ENCODE data around the gene B3GNT9.
A peak's percentile ranks its signal among the peaks of the same experiment; 100 is the strongest.

The B3GNT9 gene

GRCh38 chr16:67149276-67150046 is 1.3 kb downstream of the B3GNT9 start:
- peaks cover 27% of the 10 kb centered on the region for H3K4me1 Mint-ChIP-seq
- H3K4me3 Mint-ChIP-seq = peak overlapping the region; percentile 68
- peak overlapping the region; percentile 69 for H3K27ac Mint-ChIP-seq (ENCODE audit: low read depth)
- no peak for DNase-seq (ENCODE audit: low spot score in 2 of 2)
- peaks cover 18% of the 10 kb centered on the region for H3K36me3 Mint-ChIP-seq (ENCODE audit: insufficient read depth)
- ATAC-seq (replicated peaks; ENCODE audit: extremely low read depth, poor library complexity, severe bottlenecking) = no peak
- H3K9me3 Mint-ChIP-seq = no peaks in the 10 kb centered on the region
- H3K27me3 Mint-ChIP-seq = no peaks in the 10 kb centered on the region

- Mint-ChIP-seq H3K9me3 (no peaks in the 10 kb centered on the region), H3K36me3 (ENCODE audit: insufficient read depth) (peaks cover 18% of the 10 kb centered on the region), H3K27me3 (no peaks in the 10 kb centered on the region), H3K4me1 (peaks cover 23% of the 10 kb centered on the region), H3K4me3 (peak overlapping the region; percentile 68), H3K27ac (ENCODE audit: low read depth) (peak overlapping the region; percentile 69)
- DNase-seq (ENCODE audit: low spot score in 2 of 2) = no peak
- no peak for ATAC-seq (replicated peaks; ENCODE audit: extremely low read depth, poor library complexity, severe bottlenecking)
These were observed 2.0 kb downstream of the B3GNT9 start for GRCh38 chr16:67148656-67149275.

- Mint-ChIP-seq H3K9me3 (no peaks in the 10 kb centered on the region), H3K4me3 (no peak overlapping the region), H3K27me3 (no peaks in the 10 kb centered on the region), H3K27ac (ENCODE audit: low read depth) (no peak overlapping the region), H3K4me1 (peaks cover 18% of the 10 kb centered on the region), H3K36me3 (ENCODE audit: insufficient read depth) (peaks cover 18% of the 10 kb centered on the region)
- no peak for DNase-seq (ENCODE audit: low spot score in 2 of 2)
- ATAC-seq (replicated peaks; ENCODE audit: extremely low read depth, poor library complexity, severe bottlenecking) = no peak
These were observed 2.6 kb downstream of the B3GNT9 start for GRCh38 chr16:67148221-67148620.

GRCh38 chr16:67147437-67148140 is 3.2 kb downstream of the B3GNT9 start:
- H3K27ac Mint-ChIP-seq (ENCODE audit: low read depth) = no peak overlapping the region
- H3K4me3 Mint-ChIP-seq = no peak overlapping the region
- DNase-seq (ENCODE audit: low spot score in 2 of 2) (no peak), ATAC-seq (replicated peaks; ENCODE audit: extremely low read depth, poor library complexity, severe bottlenecking) (no peak)
- H3K36me3 Mint-ChIP-seq (ENCODE audit: insufficient read depth) = peaks cover 18% of the 10 kb centered on the region
- H3K4me1 Mint-ChIP-seq = peaks cover 12% of the 10 kb centered on the region
- no peaks in the 10 kb centered on the region for H3K9me3 Mint-ChIP-seq
- no peaks in the 10 kb centered on the region for H3K27me3 Mint-ChIP-seq

GRCh38 chr16:67146523-67147357 is 4.1 kb downstream of the B3GNT9 start:
- Mint-ChIP-seq H3K4me1 (peaks cover 9% of the 10 kb centered on the region), H3K27me3 (no peaks in the 10 kb centered on the region), H3K9me3 (no peaks in the 10 kb centered on the region), H3K36me3 (ENCODE audit: insufficient read depth) (peaks cover 18% of the 10 kb centered on the region), H3K27ac (ENCODE audit: low read depth) (no peak overlapping the region), H3K4me3 (no peak overlapping the region)
- DNase-seq (ENCODE audit: low spot score in 2 of 2) = no peak
- no peak for ATAC-seq (replicated peaks; ENCODE audit: extremely low read depth, poor library complexity, severe bottlenecking)

GRCh38 chr16:67145746-67146145 is 5.1 kb downstream of the B3GNT9 start:
- Mint-ChIP-seq H3K27ac (ENCODE audit: low read depth) (no peak overlapping the region), H3K36me3 (ENCODE audit: insufficient read depth) (peaks cover 20% of the 10 kb centered on the region), H3K4me1 (no peaks in the 10 kb centered on the region), H3K9me3 (no peaks in the 10 kb centered on the region), H3K4me3 (no peak overlapping the region), H3K27me3 (no peaks in the 10 kb centered on the region)
- DNase-seq (ENCODE audit: low spot score in 2 of 2) (no peak), ATAC-seq (replicated peaks; ENCODE audit: extremely low read depth, poor library complexity, severe bottlenecking) (no peak)

- no peaks in the 10 kb centered on the region for H3K9me3 Mint-ChIP-seq
- ATAC-seq (replicated peaks; ENCODE audit: extremely low read depth, poor library complexity, severe bottlenecking) = no peak
- no peaks in the 10 kb centered on the region for H3K4me1 Mint-ChIP-seq
- H3K27ac Mint-ChIP-seq (ENCODE audit: low read depth) = no peak overlapping the region
- DNase-seq (ENCODE audit: low spot score in 2 of 2) = no peak
- H3K4me3 Mint-ChIP-seq = no peak overlapping the region
- H3K27me3 Mint-ChIP-seq = no peaks in the 10 kb centered on the region
- H3K36me3 Mint-ChIP-seq (ENCODE audit: insufficient read depth) = peaks cover 26% of the 10 kb centered on the region
These were observed 5.9 kb downstream of the B3GNT9 start for GRCh38 chr16:67144943-67145342.

- no peak for DNase-seq (ENCODE audit: low spot score in 2 of 2)
- H3K9me3 Mint-ChIP-seq = no peaks in the 10 kb centered on the region
- no peak for ATAC-seq (replicated peaks; ENCODE audit: extremely low read depth, poor library complexity, severe bottlenecking)
- H3K36me3 Mint-ChIP-seq (ENCODE audit: insufficient read depth) = peaks cover 36% of the 10 kb centered on the region
- no peak overlapping the region for H3K27ac Mint-ChIP-seq (ENCODE audit: low read depth)
- no peak overlapping the region for H3K4me3 Mint-ChIP-seq
- H3K4me1 Mint-ChIP-seq = no peaks in the 10 kb centered on the region
- no peaks in the 10 kb centered on the region for H3K27me3 Mint-ChIP-seq
These were observed 8.5 kb downstream of the B3GNT9 start for GRCh38 chr16:67142342-67142741.

GRCh38 chr16:67141391-67141790 is 9.4 kb downstream of the B3GNT9 start:
- H3K36me3 Mint-ChIP-seq (ENCODE audit: insufficient read depth) = peaks cover 36% of the 10 kb centered on the region
- H3K27ac Mint-ChIP-seq (ENCODE audit: low read depth) = no peak overlapping the region
- H3K27me3 Mint-ChIP-seq = no peaks in the 10 kb centered on the region
- no peak for DNase-seq (ENCODE audit: low spot score in 2 of 2)
- ATAC-seq (replicated peaks; ENCODE audit: extremely low read depth, poor library complexity, severe bottlenecking) = no peak
- no peaks in the 10 kb centered on the region for H3K4me1 Mint-ChIP-seq
- no peak overlapping the region for H3K4me3 Mint-ChIP-seq
- H3K9me3 Mint-ChIP-seq = no peaks in the 10 kb centered on the region

- Mint-ChIP-seq H3K27me3 (no peaks in the 10 kb centered on the region), H3K36me3 (ENCODE audit: insufficient read depth) (peaks cover 42% of the 10 kb centered on the region), H3K4me1 (no peaks in the 10 kb centered on the region), H3K9me3 (no peaks in the 10 kb centered on the region), H3K4me3 (no peak overlapping the region), H3K27ac (ENCODE audit: low read depth) (no peak overlapping the region)
- DNase-seq (ENCODE audit: low spot score in 2 of 2) (no peak), ATAC-seq (replicated peaks; ENCODE audit: extremely low read depth, poor library complexity, severe bottlenecking) (no peak)
These were observed 13.2 kb downstream of the B3GNT9 start for GRCh38 chr16:67137605-67138004.

- Mint-ChIP-seq H3K4me1 (peaks cover 5% of the 10 kb centered on the region), H3K9me3 (no peaks in the 10 kb centered on the region), H3K27me3 (no peaks in the 10 kb centered on the region), H3K36me3 (ENCODE audit: insufficient read depth) (peaks cover 30% of the 10 kb centered on the region), H3K4me3 (no peak overlapping the region), H3K27ac (ENCODE audit: low read depth) (no peak overlapping the region)
- no peak for DNase-seq (ENCODE audit: low spot score in 2 of 2)
- no peak for ATAC-seq (replicated peaks; ENCODE audit: extremely low read depth, poor library complexity, severe bottlenecking)
These were observed 21.4 kb downstream of the B3GNT9 start for GRCh38 chr16:67129422-67129821.

GRCh38 chr16:67128887-67129286 is 21.9 kb downstream of the B3GNT9 start:
- no peaks in the 10 kb centered on the region for H3K27me3 Mint-ChIP-seq
- H3K9me3 Mint-ChIP-seq = no peaks in the 10 kb centered on the region
- H3K36me3 Mint-ChIP-seq (ENCODE audit: insufficient read depth) = peaks cover 28% of the 10 kb centered on the region
- H3K4me1 Mint-ChIP-seq = peaks cover 5% of the 10 kb centered on the region
- ATAC-seq (replicated peaks; ENCODE audit: extremely low read depth, poor library complexity, severe bottlenecking) (no peak), DNase-seq (ENCODE audit: low spot score in 2 of 2) (no peak)
- H3K27ac Mint-ChIP-seq (ENCODE audit: low read depth) = no peak overlapping the region
- H3K4me3 Mint-ChIP-seq = no peak overlapping the region
